H1 (cell line): ENCODE results near the gene RIPOR2. TPM values are rescaled to one million over a fixed set of nuclear protein-coding genes. Genes with fewer than 3 reads are reported as not detected.

Experiments used
- CTCF ChIA-PET: fragments of 300-600 bp; sonication (Branson Sonifier 250); formaldehyde crosslinking; loops from one replicate; lab custom pipeline; 2021; ENCODE audit not compliant: partially characterized antibody; lab: Charles Lee
- POLR2A ChIA-PET: fragments of 300-600 bp; sonication (Branson Sonifier 250); formaldehyde crosslinking; loops from one replicate; lab custom pipeline; 2021; ENCODE audit warnings: inconsistent platforms; ENCODE audit not compliant: partially characterized antibody; lab: Charles Lee
- DNase-seq, 2 experiments: peaks; one replicate each; pipeline versions ENCODE4 v3.0.0 to v3.0.0-alpha.2; 2010 to 2022; ENCODE audit warnings: low spot score in 2 of 2, low read depth in 1 of 2, mixed read lengths in 1 of 2
- FAIRE-seq: peaks from 2 replicates; lab custom pipeline; 2011; peaks lifted over from hg19 to GRCh38; lab: Jason Lieb, UNC
- H2AFZ ChIP-seq: 2 replicates; pipeline ENCODE4 v1.8.1; 2012; ENCODE audit warnings: low read length, inconsistent platforms
- H2AK5ac ChIP-seq: 2 replicates; pipeline ENCODE4 v1.6.1; 2013; ENCODE audit warnings: low read depth, low read length
- H2BK120ac ChIP-seq: replicated peaks from 2 replicates; pipeline ENCODE3; 2013; ENCODE audit warnings: low read depth, low read length, inconsistent platforms
- H2BK12ac ChIP-seq: 2 replicates; pipeline ENCODE4 v1.6.1; 2013; ENCODE audit warnings: low read depth, low read length
- H2BK15ac ChIP-seq: 2 replicates; pipeline ENCODE4 v1.6.1; 2013; ENCODE audit warnings: low read length
- H2BK20ac ChIP-seq: 2 replicates; pipeline ENCODE4 v1.6.1; 2013; ENCODE audit warnings: low read length
- H2BK5ac ChIP-seq: 2 replicates; pipeline ENCODE4 v1.6.1; 2013; ENCODE audit warnings: low read depth, low read length
- H3K14ac ChIP-seq: 2 replicates; pipeline ENCODE4 v1.6.1; 2013; ENCODE audit warnings: inconsistent platforms; ENCODE audit not compliant: insufficient read length
- H3K18ac ChIP-seq: 2 replicates; pipeline ENCODE4 v1.6.1; 2013; ENCODE audit warnings: low read length; ENCODE audit errors: extremely low read depth
- H3K23ac ChIP-seq: 2 replicates; pipeline ENCODE4 v1.6.1; 2013; ENCODE audit warnings: inconsistent platforms; ENCODE audit not compliant: insufficient read length
- H3K23me2 ChIP-seq: 2 replicates; pipeline ENCODE4 v1.6.1; 2013; ENCODE audit warnings: low read depth, low read length
- H3K27ac ChIP-seq: 2 replicates; pipeline ENCODE4 v1.6.1; 2011; ENCODE audit warnings: low read depth, low read length, inconsistent platforms
- H3K27me3 ChIP-seq, 4 experiments: replicated peaks in 1 of 4; 1 replicate in 1 of 4; 2 replicates in 3 of 4; pipeline versions ENCODE4 v1.6.1 to v1.8.1; 2011 to 2013; ENCODE audit warnings: low read length in 3 of 4, mild to moderate bottlenecking in 3 of 4, inconsistent platforms in 2 of 4, mixed read lengths in 2 of 4, moderate library complexity in 1 of 4; ENCODE audit not compliant: control insufficient read depth in 3 of 4, insufficient read depth in 3 of 4; ENCODE audit errors: extremely low read depth in 1 of 4
- H3K36me3 ChIP-seq, 4 experiments: 2 replicates each; pipeline versions ENCODE4 v1.6.1 to v1.8.1; 2011 to 2013; ENCODE audit warnings: mild to moderate bottlenecking in 4 of 4, low read length in 3 of 4, moderate library complexity in 2 of 4, control low read depth in 1 of 4, inconsistent platforms in 1 of 4; ENCODE audit not compliant: insufficient read depth in 4 of 4, control insufficient read depth in 2 of 4
- H3K4ac ChIP-seq: replicated peaks from 2 replicates; pipeline ENCODE3; 2013; ENCODE audit warnings: low read length, low read depth, mixed read lengths, inconsistent platforms; ENCODE audit not compliant: insufficient read length
- H3K4me1 ChIP-seq, 4 experiments: replicated peaks in 1 of 4; 1 replicate in 1 of 4; 2 replicates in 3 of 4; pipeline versions ENCODE4 v1.6.1 to v1.8.1; 2011 to 2013; ENCODE audit warnings: low read length in 3 of 4, inconsistent platforms in 2 of 4, mixed read lengths in 1 of 4; ENCODE audit not compliant: insufficient read depth in 4 of 4, control insufficient read depth in 3 of 4
- H3K4me2 ChIP-seq, 2 experiments: 2 replicates each; pipeline versions ENCODE4 v1.6.1 to v1.8.1; 2011 to 2013; ENCODE audit warnings: low read depth in 2 of 2, low read length in 2 of 2, control low read depth in 1 of 2, inconsistent platforms in 1 of 2, mild to moderate bottlenecking in 1 of 2; ENCODE audit not compliant: insufficient read depth in 1 of 2
- H3K4me3 ChIP-seq, 4 experiments: fragments of 200-600, 300-600 bp in 1 of 4; sonication (generic), shearing (Covaris generic), sonication (Bioruptor Twin) in 1 of 4; 2 replicates each; pipeline versions ENCODE4 v1.5.1 to v1.8.1; 2011 to 2016; ENCODE audit warnings: low read length in 4 of 4, low read depth in 3 of 4, control low read depth in 2 of 4, inconsistent platforms in 2 of 4, mild to moderate bottlenecking in 2 of 4, mixed read lengths in 1 of 4, moderate library complexity in 1 of 4; ENCODE audit not compliant: insufficient read depth in 2 of 4; ENCODE audit errors: extremely low read depth in 1 of 4
- H3K56ac ChIP-seq: replicated peaks from 2 replicates; pipeline ENCODE3; 2013; ENCODE audit warnings: low read depth, mild to moderate bottlenecking, mixed read lengths, low read length, inconsistent platforms; ENCODE audit not compliant: insufficient read length
- H3K79me1 ChIP-seq: 2 replicates; pipeline ENCODE4 v1.6.1; 2013; ENCODE audit warnings: low read depth, low read length, control low read depth
- H3K79me2 ChIP-seq, 2 experiments: 2 replicates each; pipeline versions ENCODE4 v1.6.1 to v1.8.1; 2012 to 2013; ENCODE audit warnings: low read length in 2 of 2, mild to moderate bottlenecking in 2 of 2, inconsistent platforms in 1 of 2; ENCODE audit not compliant: insufficient read depth in 2 of 2, control insufficient read depth in 1 of 2
- H3K9ac ChIP-seq, 4 experiments: replicated peaks in 1 of 4; 1 replicate in 1 of 4; 2 replicates in 3 of 4; pipeline versions ENCODE4 v1.6.1 to v1.8.1; 2011 to 2013; ENCODE audit warnings: low read depth in 3 of 4, low read length in 3 of 4, control low read depth in 2 of 4, mild to moderate bottlenecking in 2 of 4, moderate library complexity in 2 of 4, inconsistent platforms in 1 of 4; ENCODE audit errors: extremely low read depth in 1 of 4
- H3K9me3 ChIP-seq, 2 experiments: 2 replicates each; pipeline versions ENCODE4 v1.6.1 to v1.8.1; 2012 to 2013; ENCODE audit warnings: mild to moderate bottlenecking in 2 of 2, moderate library complexity in 2 of 2, control low read depth in 1 of 2, inconsistent platforms in 1 of 2, low read depth in 1 of 2, low read length in 1 of 2, mixed read lengths in 1 of 2; ENCODE audit not compliant: insufficient read depth in 2 of 2
- H4K20me1 ChIP-seq, 2 experiments: replicated peaks in 1 of 2; 2 replicates each; pipeline versions ENCODE3 to v1.8.1; 2011 to 2013; ENCODE audit warnings: inconsistent platforms in 2 of 2, low read length in 2 of 2, mild to moderate bottlenecking in 1 of 2; ENCODE audit not compliant: insufficient read depth in 2 of 2, control insufficient read depth in 1 of 2
- H4K5ac ChIP-seq: 2 replicates; pipeline ENCODE4 v1.6.1; 2013; ENCODE audit warnings: low read length, low read depth, mixed read lengths, inconsistent platforms; ENCODE audit not compliant: insufficient read length
- H4K8ac ChIP-seq: 2 replicates; pipeline ENCODE4 v1.8.0; 2013; ENCODE audit warnings: mild to moderate bottlenecking, moderate library complexity, low read length, inconsistent platforms; ENCODE audit not compliant: insufficient read depth; ENCODE audit errors: extremely low read depth
- H4K91ac ChIP-seq: replicated peaks from 2 replicates; pipeline ENCODE3; 2013; ENCODE audit warnings: low read length, mixed read lengths, inconsistent platforms; ENCODE audit not compliant: insufficient read length
- CTCF ChIP-seq, 3 experiments: IDR thresholded peaks; 1 replicate in 2 of 3; 2 replicates in 1 of 3; pipeline versions ENCODE4 v1.5.1 to v1.6.1; 2011; ENCODE audit warnings: low read length in 3 of 3, mild to moderate bottlenecking in 3 of 3, inconsistent platforms in 2 of 3, low read depth in 1 of 3, moderate library complexity in 1 of 3; ENCODE audit not compliant: insufficient read depth in 1 of 3; ENCODE audit errors: control extremely low read depth in 1 of 3
- KDM5A ChIP-seq: fragments of 200-600 bp; IDR thresholded peaks from 2 replicates; pipeline ENCODE4 v1.7.1; 2012; ENCODE audit warnings: mild to moderate bottlenecking, low read length, inconsistent platforms, mixed read lengths
- RAD21 ChIP-seq, 2 experiments: IDR thresholded peaks in 1 of 2; conservative IDR thresholded peaks in 1 of 2; 2 replicates each; pipeline ENCODE4 v1.6.1; 2011; ENCODE audit warnings: low read depth in 2 of 2, low read length in 2 of 2, improper control_type of control experiment in 1 of 2, inconsistent platforms in 1 of 2, mild to moderate bottlenecking in 1 of 2, moderate library complexity in 1 of 2
- RNF2 ChIP-seq: fragments of 200-900, 300-1000 bp; sonication (generic); IDR thresholded peaks from 2 replicates; pipeline ENCODE4 v1.7.1; 2016; ENCODE audit warnings: borderline replicate concordance, low read depth, mild to moderate bottlenecking, antibody characterized with exemption, low read length; ENCODE audit not compliant: poor library complexity, severe bottlenecking; ENCODE audit errors: missing control alignments
- WGBS, 2 experiments: shearing (Covaris generic) in 1 of 2; methylation state at CpG; one replicate each; pipeline versions ENCODE4 v1.1.6 to v1.1.7; 2013 to 2015; ENCODE audit warnings: low lambda C conversion rate in 2 of 2, mixed read lengths in 2 of 2, inconsistent platforms in 1 of 2, low coverage in 1 of 2, missing lambda C conversion rate in 1 of 2; ENCODE audit not compliant: insufficient replicate concordance in 2 of 2, insufficient coverage in 1 of 2, insufficient read length in 1 of 2; ENCODE audit errors: extremely low coverage in 1 of 2, missing lambda C conversion rate in 1 of 2; 5-methylcytosine and 5-hydroxymethylcytosine counted together
- polyA plus RNA-seq, 7 experiments: library from polyadenylated mRNA; depleted of rRNA in 3 of 7; stranded (reverse) in 5 of 7; unstranded in 2 of 7; fragments of >200 nt in 5 of 7; fragments of 200-250 nt in 2 of 7; gene quantifications; 1 replicate in 5 of 7; 2 replicates in 1 of 7; 4 replicates in 1 of 7; pipeline versions ENCODE4 v1.2.1 to v1.2.3, GENCODE V29; 2011 to 2013; ENCODE audit warnings: missing spikeins in 2 of 7, mixed read lengths in 2 of 7
- total RNA-seq: library from RNA; stranded (reverse); fragmentation: NEBNext Ultra II Directional; extraction: Animal tissue kit (Norgen Biotek cat#: 25700); gene quantifications from 2 replicates; pipeline ENCODE4 v1.2.1, GENCODE V29; 2021

Gene RIPOR2
- total and polyA plus RNA-seq, 2 of the 8 experiments (the other 6 are each of a cell fraction or from before 2014, with no cell fraction given), result 16.7 to 45.6 TPM

GRCh38 chr6:24888715-24889370 is 46.9 kb downstream of the RIPOR2 start:
- peak in 1 of 3 experiments; percentile 1; a peak in 1 of 4 replicates for TF ChIP-seq CTCF (IDR thresholded peaks at IDR 0.05; ENCODE audit: control extremely low read depth in 1 of 3, insufficient read depth in 1 of 3, low read depth in 1 of 3, low read length in 3 of 3)
- no peak for TF ChIP-seq RNF2
- no peak for TF ChIP-seq KDM5A
- TF ChIP-seq RAD21 (IDR thresholded peaks at IDR 0.05 in 1 of 2, conservative IDR thresholded peaks at IDR 0.05 in 1 of 2; ENCODE audit: low read depth in 2 of 2, low read length in 2 of 2), result peak in 1 of 2 experiments; percentile 19; a peak in 2 of 4 replicates
- FAIRE-seq, result peak; percentile 42
- 94% methylated on average over 5 of the region's 5 CpGs; no CpG with 5 or more reads in 1 of the 2 experiments for WGBS, 2 experiments

More at GRCh38 chr6:24888715-24889370, 46.9 kb downstream of the RIPOR2 start:
- H4K8ac ChIP-seq, result no peak overlapping the region
- no peaks in the 10 kb centered on the region; a peak in 1 of 4 replicates for H3K9me3 ChIP-seq
- no peak overlapping the region for H2BK120ac ChIP-seq
- no peak overlapping the region for H3K23ac ChIP-seq
- H3K18ac ChIP-seq, result no peak overlapping the region
- no peak overlapping the region for H3K27ac ChIP-seq
- H3K4ac ChIP-seq, result no peak overlapping the region
- no peak overlapping the region for H2AFZ ChIP-seq
- POLR2A ChIA-PET, result interaction anchor here (0.5 to 1.4 kb wide), 5 partner anchors 9 to 41 kb away, joined by 3 to 6 read pairs (median 4); no protein-coding TSS in a partner anchor
- no peak for DNase-seq
- H2BK12ac ChIP-seq, result no peak overlapping the region
- peaks cover 0 to 3% (median 1%) of the 10 kb centered on the region in 4 experiments; a peak in 2 of 7 replicates for H3K4me1 ChIP-seq
- H2BK15ac ChIP-seq, result no peak overlapping the region
- H3K14ac ChIP-seq, result no peak overlapping the region
- H4K91ac ChIP-seq, result no peak overlapping the region
- no peak overlapping the region for H3K9ac ChIP-seq
- no peak overlapping the region for H2BK20ac ChIP-seq
- H3K27me3 ChIP-seq, result no peaks in the 10 kb centered on the region
- no peak overlapping the region for H4K5ac ChIP-seq
- no peak overlapping the region for H3K4me3 ChIP-seq
- H3K36me3 ChIP-seq, result no peaks in the 10 kb centered on the region
- H4K20me1 ChIP-seq, result no peaks in the 10 kb centered on the region
- H3K79me2 ChIP-seq, result 0 out of 4 replicates have a peak, but pooled peaks cover 0 to 2% of the 10 kb centered on the region in 2 experiments
- CTCF ChIA-PET, result interaction anchor here (0.6 to 2.8 kb wide), 13 partner anchors 10 to 109 kb away, joined by 3 to 24 read pairs (median 4); no protein-coding TSS in a partner anchor
- H3K79me1 ChIP-seq, result no peaks in the 10 kb centered on the region
- H3K4me2 ChIP-seq, result no peak overlapping the region
- H3K23me2 ChIP-seq, result no peaks in the 10 kb centered on the region
- H2BK5ac ChIP-seq, result no peak overlapping the region
- H2AK5ac ChIP-seq, result no peak overlapping the region
- no peak overlapping the region for H3K56ac ChIP-seq
